Inflammatory macrophage treated with lipopolysaccharide for 1 hour (primary cell): Measurements from ENCODE around the gene RHCE.
"Not testable (repeated sequence)": the region's sequence is repeated elsewhere in the genome, so short reads cannot be mapped to it uniquely, and the experiment has no call there.

Source experiments
- DNase-seq, 2 donors: peaks; one replicate each; pipeline ENCODE4 v3.0.0-alpha.2; 2020 to 2022

The RHCE gene

DNA sequence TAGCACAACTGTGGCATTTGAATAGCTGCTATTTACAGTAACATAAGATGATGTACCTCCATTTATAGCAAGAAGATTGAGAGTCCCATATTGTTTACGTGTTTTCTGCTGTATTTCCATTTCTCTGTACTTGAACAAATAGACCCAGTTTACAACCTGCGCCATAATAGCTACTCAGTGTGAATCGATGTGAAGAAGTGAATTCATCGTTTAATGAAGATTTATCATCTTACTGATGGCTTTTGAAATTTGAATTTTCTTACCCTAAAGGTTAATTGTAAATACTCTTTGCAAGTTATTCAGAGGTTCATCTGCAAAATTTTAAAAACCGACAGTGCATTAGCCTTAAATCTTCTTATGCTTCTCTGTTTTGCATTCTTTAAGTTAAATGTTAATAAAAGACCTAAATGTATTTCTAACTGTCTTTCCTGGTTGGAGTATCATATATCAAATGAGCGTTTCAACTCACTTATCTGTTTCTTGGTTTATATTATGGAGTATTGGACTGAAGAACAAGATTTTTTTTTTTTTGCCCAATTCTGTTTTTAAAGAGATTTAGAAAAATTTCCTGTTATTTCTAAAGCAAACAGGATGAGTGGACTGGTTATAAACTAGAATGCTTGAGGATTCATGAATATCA is 12.2 kb upstream of the RHCE start:
- no peak for DNase-seq

DNA sequence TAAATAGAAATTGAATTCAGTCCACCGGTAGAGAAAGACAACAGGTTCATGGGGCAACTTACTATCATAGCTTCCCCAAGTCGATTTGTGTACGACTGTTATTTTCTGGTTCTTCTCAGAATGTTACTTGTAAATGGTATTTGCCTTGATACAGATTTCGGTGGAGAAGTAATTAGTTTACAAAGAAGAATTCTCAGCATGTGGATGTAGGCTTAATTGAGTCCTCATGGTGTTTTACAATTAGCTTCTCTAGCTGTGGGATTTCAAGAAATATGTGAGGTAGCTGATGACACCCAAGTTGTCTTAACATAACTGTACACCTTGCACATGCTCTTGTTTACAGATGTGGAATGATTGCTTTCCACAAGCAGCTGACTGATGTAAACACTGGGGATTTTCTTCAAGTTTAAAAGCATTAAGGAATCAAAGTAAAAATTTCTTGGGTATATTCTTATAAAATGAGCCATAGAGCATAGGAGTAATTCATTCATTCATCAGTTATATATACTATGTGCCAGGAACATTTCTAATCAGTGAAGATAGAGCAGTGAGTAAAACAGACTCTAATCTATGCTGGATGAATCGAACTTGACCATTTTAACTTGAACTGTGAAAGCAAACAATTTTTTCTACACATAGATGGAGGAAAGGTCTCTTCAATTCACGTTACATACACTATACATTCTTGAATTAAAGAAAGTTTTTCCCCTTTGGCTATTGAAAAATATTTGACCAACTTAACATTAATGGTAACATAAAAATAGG is 11.5 kb upstream of the RHCE start:
- no peak for DNase-seq

DNA sequence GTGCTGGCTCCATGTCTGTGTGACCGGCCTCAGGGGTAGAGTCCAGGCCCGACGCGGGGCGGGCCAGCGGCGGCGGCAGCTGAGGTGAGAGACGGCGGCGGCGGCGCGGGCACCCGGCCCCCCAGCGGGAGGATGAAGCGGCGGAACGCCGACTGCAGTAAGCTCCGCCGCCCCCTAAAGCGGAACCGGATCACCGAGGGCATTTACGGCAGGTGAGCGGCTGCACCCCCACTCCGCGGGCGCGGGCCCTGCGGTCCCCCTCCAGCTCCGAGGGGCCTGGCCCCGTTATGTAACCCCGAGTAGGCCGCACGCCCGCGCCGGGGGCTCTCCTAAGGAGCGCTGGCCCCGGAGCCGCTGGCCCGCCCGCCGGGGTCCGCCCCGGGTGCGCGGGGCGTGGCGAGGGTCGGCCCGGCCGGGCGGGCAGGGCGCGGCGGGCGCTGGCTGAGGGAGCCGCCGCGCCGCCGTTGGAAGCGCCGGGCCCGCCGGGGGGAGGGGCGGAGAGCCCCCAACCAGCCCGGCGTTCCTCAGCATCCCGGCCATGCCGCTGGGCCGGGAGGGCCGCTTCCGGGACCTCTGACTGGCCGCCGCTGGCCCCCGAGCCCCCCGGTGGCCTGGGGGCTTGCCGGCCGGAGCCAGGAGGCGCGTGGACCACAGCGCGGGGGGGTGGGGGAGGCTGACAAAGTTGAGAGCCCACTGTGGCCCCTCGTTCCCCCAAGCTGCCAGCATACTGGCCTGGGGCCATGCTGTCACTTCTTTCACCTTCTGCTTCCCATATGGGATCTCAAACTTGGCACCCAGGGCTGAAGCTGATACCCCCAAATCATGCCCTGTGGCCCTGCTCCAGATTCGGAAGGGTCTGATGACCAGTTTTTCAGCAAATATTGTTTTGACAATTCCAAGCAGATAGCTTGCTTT is 10.6 kb upstream of the RHCE start:
- no peak for DNase-seq

DNA sequence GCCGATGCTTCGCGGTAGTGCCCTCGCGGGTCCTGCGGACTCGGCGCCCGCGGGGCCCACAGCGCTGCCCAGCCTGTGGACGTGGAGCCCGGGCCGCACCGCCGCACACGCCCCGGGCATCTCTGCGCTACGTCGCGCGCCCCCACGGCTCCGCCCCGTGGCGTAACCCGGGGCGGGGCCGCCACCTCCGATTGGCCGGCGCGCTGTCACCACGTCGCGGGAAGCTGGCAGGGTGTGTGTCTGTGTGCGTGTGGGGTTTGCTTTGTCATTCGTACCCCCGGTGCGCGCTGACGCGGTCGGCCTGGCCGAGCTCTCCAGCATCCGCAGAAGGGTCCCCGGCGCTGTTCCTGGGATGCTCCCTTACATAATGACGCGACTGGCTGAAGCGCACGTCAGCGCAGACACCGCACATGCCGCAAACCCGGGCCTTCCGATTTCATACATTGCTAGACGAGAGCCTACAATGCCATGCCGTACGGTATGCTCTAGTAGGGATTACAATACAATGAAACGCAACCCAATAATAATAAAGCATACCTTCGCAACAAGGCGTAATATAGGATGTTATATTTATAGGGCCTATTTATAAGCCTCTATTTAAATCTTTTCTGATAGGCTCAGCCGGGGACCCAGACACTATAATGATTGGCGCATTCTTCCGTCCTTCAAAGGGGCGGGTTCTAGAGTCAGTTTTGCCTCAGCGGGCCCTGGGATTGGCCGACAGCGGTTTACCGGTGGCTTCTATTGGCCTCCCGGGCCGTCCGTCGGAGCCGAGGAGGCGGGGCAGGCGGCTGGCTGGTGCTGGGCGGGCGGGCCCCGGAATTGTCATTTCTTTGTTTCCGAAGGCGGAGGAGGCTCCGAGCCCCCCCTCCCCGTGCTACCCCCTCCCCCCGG is 9.7 kb upstream of the RHCE start, which contains the start of gene MACO1:
Gene MACO1, plus strand, starts transcription at position 825 of the 894 bp plus-strand sequence. CDS start 202 bp downstream, outside the sequence.
- peak; percentile 91 to 100 for DNase-seq

DNA sequence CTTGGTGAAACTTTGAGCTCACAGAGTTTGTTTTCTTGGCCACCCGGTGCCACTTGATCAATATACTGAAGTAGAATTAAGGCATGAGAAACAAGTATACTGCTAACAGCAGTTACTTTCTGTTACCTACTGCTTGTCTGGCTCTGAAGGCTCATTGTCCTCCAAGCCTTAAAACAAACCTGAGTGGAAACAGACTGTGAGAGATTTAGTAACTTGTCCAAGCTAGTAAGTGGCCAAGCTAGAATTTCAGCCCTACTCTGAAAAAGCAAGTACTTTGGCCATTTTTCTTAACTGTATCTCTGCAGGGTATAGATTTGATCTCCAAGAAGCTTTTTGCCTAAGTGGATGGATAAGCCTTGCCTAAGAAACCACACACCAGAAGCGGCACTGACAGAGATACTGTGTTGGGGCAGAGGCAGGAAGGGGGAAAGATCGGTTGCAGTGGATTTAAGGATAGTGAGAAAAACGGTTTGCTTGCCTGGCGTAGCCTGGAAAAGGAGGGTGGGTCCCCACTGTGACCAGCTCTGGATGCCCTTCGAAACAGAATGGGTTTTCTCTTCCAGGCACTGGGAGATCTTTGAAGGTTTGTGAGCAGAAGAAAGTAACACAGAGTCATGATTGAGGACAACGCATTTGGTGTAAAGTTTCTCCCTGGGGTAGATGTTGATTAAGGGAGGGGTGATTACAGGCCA is 8.0 kb upstream of the RHCE start:
- DNase-seq: no peak

DNA sequence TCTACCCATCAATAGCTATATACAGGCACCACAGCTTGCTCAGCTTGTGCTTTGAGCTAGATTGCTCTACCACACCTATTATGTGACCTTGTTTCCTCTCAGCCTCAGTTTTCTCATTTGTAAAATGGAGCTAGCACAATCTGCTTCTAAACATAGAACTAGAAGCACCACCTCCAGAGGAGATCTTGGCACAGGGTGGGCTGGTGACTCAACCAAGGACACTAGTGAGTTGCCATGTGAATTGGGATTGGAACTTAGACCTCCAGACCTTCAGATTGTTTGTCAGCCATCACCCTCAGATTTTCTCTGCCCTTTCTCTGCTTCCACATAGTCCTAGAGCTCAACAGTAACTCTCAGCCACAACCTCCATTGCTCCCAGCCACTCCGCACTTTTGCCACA is 7.1 kb upstream of the RHCE start:
- DNase-seq: no peak

DNA sequence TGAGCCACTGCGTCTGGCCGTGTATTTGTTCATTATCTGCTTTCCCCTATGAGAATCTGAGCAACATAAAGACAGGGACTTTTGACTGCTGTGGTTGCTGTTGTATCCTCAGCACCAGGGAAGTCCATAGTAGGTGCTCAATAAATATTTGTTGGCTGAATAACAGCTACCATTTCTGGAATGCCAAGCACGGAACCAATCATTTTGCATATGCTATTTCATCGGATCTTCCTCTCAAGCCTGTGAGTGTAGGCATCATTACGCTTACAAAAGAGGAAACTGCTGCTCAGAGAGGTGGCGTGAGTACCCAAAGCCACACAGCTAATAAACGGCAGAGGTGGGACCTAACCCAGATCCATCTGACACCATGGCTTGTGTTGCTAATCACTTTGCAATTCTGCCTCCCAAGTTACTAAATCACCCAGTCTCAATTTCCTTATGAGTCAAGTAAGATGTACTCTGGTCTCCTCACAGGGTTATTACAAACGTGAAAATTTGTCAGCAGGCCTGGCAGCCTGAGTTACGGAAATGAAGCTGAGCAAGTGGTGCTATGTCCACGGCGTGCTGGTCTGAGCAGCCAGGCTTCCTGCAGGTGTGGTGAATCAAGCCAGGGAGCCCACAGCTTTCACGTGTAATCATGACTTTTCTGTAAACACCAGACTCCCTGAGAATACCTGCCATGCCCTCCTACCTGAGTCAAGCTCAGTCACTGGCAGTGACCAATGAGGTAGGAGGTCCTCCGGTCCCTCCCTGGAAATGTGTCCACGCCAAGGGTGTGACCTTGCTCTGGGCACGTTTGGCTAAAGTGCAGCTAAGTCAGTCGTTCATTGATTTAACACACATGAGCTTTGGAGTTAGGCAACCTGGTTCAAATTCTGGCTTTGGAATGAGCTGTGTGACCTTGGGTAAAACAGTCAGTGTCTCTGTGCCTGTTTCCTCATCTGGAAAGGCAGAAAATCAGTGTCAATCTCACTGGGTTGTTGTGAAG is 4.8 kb upstream of the RHCE start:
- DNase-seq: no peak

DNA sequence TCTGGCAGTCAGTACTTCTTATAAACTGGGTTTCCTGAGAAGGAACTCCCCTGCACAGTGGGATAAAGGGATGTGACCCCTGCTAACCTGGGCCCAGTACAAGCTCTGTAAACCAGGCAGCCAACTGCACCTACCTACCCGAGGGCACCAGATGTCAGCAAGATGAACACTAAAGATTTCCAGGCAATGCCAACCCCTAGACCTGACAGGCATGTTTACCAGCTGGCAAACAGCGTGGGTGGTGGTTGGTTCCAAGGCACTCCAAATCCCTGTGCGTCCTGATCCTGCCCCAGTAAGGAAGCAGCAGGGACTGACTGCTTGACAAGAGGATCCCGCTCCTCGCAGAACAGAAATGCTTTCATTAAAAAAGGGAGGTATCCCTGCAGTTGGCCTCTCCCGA is 2.6 kb upstream of the RHCE start:
- DNase-seq: not testable (repeated sequence)

DNA sequence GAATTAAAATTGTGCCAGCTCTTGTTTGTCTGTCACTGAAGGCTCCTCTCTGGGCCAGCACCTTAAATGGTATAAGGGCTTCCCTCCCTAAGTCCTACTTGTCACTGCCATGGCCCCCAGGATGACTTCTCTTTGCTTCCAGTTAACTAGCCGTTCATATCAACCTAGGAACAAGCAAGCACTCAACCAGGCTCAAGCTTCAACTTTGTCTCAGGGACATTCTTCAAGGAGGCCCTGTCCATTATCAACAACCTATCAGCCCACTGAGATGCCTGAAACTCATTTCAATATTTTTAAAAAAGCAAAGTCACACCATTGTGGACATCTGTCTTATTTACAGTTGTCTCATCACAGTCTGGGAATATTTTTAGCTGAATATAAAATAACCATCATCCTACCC is 1.3 kb downstream of the RHCE start:
- not testable (repeated sequence) for DNase-seq

DNA sequence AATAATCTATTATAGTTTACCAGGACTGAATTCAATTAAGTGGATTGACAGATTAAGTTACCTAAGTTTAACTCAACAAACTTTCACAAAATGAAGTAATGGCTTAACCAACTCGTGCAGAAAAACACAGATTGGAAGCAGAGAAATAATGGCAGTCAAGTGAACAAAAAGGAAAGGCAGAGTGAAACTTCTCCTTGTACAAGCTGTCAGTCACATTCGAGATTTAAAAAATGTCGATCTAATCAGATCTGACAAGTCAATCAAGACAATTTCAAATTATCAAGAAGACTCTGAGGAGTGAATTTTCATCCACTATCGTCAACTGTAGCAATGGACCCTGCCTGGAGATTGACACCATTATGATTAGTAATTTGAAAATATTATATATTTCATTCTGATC is 3.3 kb downstream of the RHCE start:
- not testable (repeated sequence) for DNase-seq

DNA sequence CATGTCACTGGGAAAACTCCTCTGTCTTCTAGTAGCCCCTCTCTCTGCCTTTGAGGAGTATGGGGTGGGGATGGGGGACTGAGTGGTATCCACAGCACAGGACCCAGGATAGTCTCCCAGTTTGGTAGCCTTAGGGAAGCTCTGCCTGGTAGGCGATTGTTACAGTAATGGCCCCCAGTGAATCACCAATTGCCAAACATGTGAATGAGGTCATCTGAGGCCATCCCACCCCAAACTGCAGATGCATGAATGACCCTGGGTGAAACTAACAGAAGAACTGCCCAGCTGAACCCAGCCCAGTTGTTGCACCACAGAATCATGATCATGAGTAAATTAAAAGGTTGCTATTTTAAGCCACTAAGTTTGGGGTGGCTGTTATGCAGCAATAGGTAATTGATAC is 6.0 kb downstream of the RHCE start:
- not testable (repeated sequence) for DNase-seq

DNA sequence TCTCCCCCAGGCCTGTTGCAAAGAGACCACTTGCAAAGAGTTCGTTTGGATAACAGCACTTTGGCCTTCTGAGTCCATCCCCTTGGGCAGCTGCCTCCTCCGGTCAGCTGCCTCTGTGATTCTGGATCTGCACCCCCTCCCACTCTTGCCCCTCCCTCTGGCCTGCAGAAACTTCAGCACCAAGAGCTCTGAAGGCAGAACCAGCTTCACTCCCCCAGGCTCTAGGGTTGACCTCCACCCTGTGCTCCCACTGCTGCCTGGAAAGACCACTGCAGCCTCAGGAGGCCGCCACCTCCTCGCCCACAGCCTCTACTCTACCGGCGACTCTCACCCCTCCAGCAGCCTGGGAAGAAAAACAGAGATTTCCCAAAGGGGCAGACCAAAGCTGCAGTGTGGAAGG is 6.5 kb downstream of the RHCE start:
- DNase-seq: not testable (repeated sequence)

DNA sequence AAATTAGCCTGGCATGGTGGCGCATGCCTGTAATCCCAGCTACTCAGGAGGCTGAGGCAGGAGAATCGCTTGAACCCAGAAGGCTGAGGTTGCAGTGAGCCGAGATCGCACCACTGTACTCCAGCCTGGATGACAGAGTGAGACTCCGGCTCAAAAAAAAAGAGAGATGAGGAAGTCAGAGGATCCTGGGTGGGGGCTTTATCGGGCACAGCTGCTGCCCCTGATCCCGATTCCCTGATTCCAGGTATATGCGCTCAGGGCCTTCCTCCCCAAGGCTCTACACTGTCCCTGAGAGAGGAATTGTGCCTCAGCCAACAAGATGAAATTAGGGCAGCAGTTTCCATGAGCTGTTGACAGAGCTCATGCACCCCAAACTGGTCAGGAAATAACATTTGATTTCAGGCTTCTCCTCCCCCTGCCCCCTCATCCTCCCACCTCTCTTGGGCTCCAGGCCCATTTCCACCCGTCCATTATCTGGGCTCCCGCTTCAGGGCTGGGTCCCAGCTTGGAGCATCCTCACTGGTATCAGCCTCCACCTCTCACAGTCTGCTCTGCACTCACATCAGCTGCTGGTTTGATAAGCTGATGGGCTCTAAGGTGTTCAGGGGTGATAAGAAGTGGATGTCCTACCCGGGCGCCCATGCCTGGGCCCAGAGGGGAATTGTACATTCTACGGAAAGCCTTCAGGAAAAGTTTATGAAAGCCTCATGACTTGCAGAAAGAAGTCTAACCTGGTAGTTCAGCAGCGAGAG is 7.6 kb downstream of the RHCE start:
- not testable (repeated sequence) for DNase-seq

DNA sequence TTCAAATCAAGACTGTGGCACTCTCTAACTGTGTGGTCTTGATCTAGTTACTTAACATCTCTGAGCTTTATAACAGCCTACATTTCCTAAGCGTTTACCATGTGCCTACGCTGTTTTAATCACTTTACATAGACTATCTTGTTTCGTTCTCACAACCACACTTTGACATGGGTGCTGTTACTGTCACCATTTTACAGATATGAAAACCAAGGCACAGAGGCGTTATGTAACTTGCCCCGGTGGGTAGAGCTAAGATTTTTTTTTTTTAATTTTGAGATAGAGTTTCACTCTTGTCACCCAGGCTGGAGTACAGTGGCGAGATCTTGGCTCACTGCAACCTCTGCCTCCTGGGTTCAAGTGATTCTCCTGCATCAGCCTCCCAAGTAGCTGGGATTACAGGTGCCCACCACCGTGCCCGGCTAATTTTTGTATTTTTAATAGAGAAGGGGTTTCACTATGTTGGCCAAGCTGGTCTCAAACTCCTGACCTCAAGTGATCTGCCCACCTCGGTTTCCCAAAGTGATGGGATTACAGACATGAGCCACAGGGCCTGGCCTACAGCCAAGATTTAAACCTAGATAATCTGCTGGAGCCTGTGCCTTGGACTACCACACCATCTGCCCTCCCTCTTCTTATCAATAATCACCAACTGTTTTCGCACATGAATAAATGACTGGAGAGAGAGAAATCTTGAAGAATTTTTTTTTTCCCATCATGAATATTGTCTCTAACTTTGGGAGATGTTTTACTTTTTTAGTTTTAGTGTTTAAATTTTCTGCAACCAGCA is 10.8 kb downstream of the RHCE start:
- DNase-seq: not testable (repeated sequence)

DNA sequence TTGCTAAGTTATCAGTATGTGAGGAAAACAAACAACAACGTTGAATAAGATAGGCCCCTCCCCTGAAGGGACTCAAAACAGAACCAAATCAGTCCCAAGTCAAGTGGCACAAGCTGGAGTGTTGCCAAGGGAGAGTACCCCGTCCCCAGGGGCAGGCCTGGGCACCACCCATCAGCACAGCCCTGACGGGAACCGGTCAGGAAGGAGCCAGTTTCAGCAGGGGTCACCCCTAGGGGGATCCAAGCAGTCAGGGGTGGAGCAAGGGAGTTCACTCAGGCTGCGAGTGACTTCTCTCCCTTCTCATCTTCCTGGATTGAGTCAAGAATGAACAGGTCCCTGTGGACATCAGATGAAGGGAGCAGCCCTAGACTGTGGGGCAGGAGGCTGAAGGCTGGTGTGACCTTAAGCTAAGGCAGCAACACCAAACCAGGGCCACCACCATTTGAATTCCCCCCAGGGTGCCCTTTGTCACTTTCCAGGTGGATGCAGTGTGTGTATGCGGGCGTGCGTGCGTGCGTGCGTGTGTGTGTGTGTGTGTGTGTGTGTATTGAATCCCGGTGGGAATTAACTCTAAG is 14.8 kb downstream of the RHCE start:
- DNase-seq: not testable (repeated sequence)

DNA sequence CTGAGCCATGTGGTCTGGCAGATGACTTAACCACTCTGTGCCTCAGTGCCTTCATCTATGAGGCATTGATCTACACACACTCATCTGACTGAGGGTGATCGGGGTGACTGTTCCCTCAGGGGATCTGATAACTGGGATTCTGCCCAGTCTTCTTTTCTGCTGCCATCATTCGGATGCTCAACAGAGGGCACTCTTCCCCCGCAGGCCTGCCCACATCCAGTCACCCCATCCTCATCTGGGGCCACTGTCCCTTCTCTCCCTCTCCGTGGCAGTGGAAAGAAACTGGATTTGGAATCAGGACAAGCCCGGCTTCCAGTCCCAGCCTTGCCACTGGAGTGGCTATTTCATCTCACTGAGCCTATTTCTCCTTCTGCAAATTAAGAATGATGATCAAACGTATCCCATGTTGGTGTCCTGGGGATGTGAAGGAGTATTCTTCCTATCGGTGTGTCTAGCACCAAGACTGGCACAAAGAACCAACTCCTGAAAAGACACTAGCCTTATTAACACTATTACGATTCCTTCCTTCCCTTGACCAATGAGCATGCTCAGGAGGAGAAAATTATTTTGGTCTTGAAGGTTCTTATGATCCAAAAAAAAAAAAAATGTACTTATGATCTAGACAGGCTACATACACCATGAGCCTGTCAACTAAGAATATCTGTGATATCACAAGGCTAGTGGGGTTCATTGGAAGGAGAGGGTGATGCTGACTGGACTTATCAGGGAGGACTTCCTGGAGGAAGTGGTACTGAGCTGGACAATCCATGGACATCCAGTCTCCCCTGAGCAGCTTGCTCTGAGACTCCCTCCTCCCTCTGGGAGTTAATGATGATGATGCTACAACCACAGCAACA is 17.4 kb downstream of the RHCE start:
- not testable (repeated sequence) for DNase-seq

DNA sequence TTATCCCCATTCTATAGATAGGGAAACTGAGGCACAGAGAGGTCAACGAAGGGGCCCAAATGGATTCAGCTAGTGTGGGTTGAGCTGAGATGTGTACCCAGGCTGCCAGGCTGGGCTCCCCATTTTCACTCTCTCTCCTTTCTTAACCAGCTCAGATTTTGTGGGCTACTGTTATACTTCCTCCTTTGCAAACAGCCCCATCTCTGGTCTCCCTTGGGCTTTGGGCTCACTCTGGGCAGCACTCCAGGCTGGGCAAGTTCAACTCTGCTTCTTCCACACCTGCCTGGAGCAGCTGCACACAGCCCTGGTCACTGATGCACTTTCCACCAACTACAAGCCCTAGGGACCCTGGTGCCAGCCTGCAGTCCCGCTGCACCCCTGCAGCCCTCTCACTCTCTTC is 22.5 kb downstream of the RHCE start:
- DNase-seq: not testable (repeated sequence)
